NCI-H1694 treated with DMSO at 0.1 percent for 48 hours (cell line): ENCODE results near the gene PRKCSH.
"Not testable (repeated sequence)": the region's sequence is repeated elsewhere in the genome, so short reads cannot be mapped to it uniquely, and the experiment has no call there.

Experiments
- DNase-seq: peaks from one replicate; lab custom pipeline; 2025; lab: John Stamatoyannopoulos, UW

PRKCSH gene

DNA sequence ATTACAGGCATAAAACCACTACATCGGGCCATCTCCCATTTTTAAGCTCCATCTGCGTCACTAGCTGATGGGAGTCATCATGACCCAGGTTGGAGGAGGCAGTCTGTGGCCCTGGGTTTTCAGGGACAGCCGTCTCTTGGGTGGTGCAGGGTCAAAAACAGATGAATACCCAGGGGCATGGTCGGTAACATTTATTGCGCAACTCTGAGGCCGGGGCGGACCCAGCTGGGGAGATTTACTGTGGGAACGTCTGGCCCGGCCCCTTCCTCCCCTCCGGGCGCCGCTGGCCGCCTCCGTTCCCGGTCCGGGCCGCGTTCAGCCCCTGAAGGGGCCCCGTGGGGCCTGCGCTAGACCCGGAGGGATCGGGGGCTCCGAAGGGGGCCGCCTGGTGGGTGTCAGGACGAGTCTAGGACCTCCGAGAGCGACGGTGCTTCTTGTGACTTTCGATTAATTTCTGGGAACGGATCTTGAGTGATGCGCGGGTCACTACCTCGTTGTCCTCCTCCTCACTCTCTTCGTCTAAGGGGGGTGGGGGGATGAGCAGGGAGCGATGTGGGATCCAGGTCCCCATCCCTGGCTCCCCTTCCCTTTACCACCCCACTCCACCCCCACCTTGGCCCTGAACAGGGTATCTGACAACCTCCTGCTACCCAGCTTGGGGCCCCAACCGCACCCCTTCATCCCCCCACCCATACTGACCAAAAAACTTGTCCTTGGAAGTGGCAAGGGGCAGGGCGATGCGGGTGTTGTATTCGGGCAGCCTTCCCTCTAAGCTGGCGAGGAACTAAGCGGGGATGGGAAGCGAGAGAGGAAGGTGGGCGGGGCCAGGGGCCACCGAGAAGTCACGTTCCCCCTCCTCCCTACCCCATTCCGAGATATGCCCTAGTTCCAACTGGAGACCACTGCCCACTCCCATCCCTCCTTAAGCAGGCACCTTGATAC is 14.7 kb upstream of the PRKCSH start:
- no peak for DNase-seq

DNA sequence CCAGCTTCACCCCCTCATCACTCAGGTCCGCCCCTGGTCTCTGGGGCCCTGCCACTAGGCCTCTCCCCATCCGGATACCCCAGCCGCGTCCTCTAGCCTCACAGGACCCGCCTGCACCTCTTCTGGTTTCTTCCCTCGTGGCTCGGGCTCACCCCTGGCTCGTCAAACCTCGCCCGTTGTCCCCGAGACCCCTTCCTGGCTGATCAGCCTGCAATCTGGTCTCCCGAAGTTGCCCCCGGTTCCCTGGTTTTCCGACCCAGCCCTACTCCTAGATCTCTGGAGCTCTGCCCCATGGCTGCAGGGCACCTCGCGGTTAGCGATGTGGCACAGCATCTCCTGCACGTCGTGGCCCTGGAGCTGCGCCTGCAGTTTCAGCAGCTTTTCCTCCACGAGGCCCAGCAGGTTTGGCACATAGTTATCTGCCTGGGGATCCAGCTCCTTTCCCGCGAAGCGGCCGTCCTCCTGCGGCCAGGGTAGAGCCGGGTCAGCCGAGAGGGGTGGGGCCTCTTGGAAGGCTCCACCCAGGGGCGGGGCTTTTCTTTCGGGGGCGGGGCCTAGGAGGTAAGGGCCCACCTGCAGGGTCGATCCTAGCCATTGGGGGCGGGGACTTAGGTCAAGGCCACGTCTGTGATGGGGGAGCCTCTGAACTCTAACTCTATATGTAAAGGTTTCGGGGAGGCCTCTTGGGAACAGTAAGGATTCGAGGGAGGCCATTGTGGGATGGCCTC is 13.9 kb upstream of the PRKCSH start:
- DNase-seq = no peak

DNA sequence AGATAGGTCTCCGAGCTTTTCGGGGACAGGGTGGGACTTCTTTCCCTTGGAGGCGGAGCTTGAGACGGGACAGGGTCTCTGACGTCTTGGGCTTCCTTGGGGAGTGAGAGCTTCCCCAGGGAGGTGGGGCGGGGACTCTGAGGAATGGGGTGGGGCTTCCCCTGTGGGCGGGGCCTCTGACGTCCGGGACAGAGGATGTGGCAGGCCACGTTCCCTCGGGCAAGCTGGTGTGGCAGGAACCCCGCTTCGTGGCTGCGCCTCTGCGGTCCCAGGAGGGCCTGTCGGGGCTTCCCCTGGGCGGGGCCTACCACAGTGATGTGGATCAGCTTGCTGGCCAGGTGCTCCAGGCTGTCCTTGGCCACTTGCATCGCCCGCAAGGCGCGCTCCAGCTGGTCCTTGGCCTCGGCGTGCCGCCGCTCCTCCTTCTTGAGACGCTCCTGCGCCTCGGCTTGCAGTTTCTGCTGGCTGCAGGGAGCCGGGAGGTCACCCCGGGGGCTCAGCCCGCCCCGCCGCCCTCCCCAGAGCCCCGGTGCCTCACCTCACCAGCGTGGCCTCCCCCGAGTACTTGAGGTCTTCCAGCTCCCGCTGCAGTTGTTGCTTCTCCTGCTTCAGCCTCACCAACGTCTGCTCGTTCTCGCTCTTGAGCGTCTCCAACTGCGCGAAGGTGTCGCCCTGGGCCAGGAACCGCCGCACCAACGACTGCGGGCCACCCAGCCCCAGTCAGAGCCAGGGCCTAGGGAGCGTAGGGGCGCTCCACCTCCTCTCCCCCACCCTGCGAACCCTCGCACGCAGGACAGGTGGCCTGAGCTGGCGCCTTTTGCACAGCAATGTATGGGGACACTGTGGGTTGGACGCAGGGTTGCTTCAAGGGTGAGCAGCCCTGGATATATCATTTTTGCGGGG is 13.0 kb upstream of the PRKCSH start:
- no peak for DNase-seq

DNA sequence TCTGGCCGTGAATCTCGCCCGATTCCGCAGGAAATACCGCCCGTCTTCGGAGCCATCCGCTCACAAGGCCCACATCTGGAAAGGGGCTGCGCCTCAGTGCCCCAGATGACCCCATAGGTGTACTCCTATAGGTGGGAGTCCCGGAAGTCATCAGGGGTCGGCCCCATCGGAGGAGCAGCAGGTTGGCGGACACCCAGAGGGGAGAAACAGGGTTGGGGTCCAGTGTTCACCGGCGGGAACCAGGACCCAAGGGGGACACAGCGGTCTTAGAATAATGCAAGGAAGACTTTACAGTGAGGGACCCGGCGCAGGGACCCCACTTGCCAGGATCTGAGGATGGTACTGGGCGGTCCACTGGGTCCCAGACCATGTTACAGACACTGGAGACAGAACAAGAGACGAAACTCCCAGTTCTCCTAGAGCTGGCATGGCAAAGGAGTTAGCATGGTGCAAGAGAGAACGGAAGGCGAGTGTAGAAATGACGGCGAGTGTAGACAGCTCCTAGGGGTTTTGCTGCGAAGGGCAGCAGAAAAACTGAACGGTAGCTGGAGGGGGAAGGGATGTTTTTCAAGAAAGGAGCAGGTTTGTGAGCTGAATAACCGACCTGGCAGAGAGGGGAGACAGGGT is 12.2 kb upstream of the PRKCSH start:
- DNase-seq = no peak

DNA sequence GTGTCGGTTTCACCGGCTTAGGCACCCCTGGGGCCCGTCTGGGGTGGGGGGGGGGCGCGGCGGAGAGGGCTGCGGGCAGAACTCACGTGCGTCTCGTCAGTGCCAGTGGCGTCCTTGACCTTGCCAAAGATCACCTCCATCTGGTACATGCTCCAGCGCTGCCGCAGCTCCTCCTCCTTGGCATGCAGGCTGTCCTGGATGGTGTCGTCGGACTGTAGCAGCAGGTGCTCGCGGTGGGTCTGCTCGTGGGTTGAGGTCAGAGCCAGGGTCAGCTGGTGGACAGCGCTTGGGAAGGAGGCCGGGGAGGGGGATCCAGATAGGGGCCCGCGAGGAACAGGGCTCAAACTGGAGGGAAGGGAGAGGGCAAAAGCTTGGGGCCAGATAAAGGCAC is 11.6 kb upstream of the PRKCSH start:
- no peak for DNase-seq

DNA sequence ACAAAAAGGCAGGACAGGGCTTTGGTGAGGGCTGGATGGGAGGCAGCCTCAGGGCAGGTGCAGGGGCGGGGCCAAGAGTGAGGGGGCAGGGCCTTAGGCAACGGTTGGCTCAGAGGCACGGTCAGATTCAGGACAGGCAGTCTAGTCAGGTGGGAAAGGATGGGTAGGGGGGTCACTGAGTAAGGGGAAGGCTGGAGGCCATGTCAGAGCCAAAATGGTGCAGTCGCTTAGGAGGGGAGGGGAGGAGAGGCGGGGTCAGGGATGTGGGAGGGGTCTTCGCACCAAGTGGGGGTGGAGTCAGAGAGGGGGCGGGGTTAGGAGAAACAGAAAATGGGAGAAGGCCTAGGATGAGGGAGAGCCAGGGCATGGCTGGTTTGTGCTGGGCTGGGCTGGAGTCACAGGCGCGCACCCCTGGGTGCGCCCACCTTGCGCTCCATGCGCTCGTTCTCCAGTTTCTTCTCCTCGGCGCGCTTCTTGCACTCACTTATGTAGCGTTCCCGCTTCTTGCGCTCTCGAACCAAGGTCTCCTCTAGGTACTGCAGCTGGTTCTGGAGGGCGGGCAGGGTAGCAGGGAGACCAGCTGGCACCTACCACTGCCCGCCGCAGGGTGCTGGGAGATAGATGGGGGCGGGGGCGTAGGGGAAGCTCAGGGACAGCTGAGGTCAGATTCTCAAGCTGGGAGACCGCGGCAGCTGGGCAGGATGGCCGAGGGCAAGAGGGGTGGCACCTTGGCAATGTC is 9.5 kb upstream of the PRKCSH start:
- no peak for DNase-seq

DNA sequence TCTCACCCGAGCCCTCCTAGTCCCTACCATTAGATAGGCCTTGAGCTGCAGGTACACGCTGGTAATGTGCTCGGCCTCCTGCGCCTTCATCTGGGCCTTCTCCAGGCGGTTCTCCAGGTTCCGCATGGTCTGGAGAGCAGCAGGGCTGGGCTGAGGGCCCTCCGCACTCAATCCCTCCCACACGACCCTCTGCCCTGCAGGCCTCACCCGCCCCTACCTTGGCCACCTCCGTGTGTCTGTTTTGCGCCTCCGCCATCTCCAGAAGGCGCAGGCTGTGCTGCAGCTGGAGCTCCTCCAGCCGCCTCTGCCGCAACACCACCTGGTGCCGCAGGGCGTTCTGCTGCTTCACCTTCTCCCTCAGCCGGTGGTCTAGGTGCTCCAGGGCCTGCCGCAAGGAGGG is 8.8 kb upstream of the PRKCSH start:
- DNase-seq = no peak

DNA sequence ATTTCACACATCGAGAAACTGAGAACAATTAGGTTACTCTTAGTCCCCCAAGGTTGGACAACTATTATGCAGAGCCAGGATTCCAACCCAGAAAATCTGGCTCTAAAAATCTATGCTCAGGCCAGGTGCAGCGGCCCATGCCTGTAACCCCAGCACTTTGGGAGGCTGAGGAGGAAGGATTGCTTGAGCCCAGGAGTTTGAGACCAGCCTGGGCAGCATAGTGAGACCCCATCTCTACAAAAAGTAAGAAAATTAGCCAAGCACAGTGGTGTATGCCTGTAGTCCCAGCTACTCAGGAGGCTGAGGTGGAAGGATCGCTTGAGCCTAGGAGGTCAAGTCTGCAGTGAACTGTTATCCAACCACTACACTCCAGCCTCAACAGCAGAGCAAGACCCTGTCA is 1.9 kb upstream of the PRKCSH start:
- DNase-seq = not testable (repeated sequence)

DNA sequence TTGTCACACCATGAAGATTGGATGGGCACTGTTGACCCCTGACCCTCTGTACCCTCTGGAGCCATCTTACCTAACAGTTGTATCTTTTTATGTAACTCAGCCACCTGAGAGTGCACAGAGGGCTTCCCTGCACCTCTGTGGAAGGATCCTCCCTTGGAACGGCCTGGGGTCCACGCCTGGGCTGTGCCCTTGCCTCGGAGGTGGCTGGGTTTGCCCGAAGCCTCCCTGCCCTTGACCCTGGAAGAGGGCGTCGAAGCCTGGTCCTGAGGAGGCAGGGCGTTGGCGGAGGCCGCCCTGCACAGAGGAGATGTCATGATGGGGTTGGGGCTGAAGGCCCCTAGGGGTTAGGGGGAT is 755 bp upstream of the PRKCSH start:
- DNase-seq = no peak

DNA sequence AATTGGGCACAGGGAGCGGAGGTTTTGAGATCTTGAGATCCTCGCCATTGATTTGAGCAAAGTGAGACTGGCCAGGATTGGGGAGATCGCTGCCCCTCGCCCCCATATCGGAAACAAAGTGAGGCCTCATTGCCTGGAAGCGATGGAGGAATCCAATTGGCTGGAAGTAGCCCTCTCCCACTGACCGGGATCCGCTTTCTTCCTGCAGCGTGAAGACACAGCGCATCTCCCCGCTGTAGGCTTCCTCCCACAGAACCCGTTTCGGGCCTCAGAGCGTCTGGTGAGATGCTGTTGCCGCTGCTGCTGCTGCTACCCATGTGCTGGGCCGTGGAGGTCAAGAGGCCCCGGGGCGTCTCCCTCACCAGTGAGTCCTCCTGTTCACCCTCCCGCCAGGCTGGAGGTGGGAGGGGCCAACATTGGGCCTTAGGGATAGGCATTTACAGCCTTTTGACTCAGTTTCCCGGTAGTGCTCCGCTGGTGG is 438 bp downstream of the PRKCSH start:
- no peak for DNase-seq

DNA sequence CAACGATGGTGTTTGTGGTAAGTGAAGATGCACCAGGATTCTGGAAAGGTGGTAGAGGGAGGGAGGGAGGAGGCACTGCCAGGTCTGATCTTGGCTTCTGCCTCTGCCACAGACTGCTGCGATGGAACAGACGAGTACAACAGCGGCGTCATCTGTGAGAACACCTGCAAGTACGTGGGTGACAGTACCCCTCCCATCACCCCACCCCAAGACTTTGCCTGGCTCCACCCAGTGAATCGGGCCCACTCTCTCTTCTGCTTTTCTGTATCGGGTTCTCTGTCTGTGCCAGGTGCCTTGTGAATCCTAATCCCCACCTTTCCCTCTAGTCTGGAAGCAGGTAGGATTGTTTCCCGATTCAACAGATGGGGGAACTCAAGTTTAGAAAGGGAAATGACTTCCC is 2.5 kb downstream of the PRKCSH start:
- DNase-seq = no peak

DNA sequence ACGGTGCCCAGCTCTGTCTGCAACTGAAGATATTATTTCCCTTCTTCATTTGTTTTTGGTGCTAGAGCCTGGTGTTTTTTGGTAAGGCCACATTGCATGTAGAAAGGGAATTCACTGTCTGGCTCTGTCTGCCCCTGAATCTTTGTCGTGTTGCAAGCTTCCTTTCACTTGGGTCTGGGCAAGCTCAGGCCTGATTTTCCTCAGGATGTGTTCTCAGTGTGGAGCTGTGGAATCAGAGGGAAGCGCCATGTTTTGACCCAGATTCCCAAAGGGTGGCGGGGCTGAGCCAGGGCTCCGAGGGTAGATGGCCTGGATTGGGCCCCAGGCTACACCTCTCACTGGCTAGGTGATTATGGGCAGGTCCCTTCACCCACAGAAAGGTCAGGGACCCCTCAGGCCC is 8.6 kb downstream of the PRKCSH start:
- DNase-seq = no peak

DNA sequence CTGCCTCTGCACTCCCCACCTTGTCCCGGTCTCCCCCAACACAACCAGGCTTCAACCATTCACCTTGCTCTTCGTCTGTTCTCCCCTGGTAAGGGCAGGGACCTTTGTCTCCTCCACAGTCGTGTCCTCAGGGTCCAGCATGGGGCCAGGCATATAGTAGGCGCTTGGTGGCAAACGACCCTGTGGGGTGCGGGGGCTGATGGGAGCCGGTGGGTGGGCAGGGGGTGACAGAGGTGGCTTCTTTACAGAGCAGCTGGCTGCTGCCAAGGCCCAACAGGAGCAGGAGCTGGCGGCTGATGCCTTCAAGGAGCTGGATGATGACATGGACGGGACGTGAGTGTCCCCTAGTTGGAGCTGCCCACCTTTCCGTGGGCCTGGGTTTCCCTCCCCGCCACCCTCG is 9.7 kb downstream of the PRKCSH start:
- DNase-seq = no peak

DNA sequence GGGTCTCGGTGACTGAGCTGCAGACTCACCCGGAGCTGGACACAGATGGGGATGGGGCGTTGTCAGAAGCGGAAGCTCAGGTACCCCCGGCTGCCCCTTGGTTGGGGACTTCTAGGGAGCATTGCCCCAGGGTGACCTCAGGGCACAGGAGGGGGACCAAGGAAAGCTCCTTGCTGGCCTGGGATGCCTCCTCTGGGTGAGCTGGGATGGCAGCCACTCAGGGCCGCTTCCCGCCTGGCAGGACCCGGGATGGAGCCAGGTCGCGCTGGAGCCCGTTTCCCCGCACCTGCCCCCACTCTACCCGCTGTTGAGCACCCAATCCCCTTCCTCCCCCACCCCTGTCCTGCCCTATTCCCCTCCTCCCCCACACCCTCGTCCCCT is 10.8 kb downstream of the PRKCSH start:
- no peak for DNase-seq

DNA sequence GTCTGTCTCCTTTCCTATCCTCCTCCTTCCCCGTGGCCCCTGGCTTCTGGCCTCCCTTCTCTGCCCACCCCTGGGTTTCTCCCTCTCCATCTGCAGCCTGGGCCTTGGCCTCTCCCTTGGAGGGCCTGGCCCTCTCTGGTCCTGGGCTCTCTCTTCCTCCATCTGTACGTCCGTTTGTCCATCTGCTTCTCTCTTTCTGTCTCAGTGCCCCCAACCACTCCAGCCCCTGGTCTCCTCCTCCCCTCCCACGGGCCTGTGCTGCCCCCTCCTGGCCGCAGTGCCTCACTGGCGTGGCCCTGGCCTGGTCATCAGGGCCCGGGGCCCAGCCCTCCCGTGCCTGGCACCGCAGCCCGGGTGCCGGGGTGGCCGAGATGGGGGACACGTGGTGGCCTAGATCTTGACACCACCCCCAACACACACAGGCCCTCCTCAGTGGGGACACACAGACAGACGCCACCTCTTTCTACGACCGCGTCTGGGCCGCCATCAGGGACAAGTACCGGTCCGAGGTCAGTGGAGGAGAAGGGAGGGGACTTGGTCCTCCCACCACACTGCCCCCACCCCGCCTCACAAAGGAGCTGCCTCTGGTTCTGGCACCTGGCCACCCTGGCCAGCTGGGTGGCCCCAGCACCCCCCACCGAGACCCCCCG is 11.3 kb downstream of the PRKCSH start:
- no peak for DNase-seq

DNA sequence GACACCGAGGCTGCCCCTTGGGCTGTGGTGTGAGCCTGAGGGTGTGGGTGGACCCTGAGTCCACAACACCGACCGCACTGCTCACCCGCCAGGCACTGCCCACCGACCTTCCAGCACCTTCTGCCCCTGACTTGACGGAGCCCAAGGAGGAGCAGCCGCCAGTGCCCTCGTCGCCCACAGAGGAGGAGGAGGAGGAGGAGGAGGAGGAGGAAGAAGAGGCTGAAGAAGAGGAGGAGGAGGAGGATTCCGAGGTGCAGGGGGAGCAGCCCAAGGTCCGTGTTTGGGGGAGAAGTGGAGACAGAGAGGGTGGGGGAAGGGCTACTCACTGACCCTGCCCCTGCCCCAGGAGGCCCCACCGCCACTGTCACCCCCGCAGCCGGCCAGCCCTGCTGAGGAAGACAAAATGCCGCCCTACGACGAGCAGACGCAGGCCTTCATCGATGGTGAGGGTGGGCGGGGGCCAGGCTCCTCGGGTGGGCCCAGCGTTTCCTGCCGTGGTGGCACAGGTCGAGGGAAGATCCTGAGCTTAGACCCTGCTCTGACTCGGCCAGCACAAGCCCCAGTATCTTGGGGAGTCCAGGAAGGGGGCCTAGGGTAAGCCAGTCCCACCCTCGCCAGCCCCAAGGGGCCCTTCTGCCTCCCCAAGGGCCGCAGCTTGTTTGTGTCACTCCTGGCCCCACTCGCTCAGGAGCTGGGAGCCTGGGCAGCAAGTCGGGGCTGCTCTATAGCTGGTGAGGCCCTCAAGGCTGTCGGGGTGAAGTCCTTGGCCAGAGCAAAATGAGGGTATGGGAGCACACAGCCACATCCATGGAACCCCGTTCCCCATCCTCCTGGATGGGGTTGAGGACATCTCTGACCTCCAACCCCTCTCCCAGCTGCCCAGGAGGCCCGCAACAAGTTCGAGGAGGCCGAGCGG is 12.2 kb downstream of the PRKCSH start:
- no peak for DNase-seq

DNA sequence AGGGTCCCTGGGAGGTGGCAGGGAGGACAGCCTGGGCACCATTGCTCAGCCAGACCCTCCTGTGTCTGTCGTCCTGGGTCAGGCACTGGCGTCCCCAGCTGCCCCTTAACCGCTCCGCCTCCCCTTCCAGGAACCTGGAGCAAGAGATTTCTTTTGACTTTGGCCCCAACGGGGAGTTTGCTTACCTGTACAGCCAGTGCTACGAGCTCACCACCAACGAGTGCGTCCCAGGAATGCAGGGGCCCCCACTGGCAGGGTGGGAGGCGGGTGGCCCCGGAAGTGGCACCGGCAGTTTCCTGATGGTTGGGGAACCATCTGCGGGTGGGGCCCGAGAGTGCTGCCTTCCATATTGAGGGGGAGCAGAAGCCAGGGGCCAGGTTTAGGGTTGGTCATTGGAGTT is 13.0 kb downstream of the PRKCSH start:
- DNase-seq = no peak

DNA sequence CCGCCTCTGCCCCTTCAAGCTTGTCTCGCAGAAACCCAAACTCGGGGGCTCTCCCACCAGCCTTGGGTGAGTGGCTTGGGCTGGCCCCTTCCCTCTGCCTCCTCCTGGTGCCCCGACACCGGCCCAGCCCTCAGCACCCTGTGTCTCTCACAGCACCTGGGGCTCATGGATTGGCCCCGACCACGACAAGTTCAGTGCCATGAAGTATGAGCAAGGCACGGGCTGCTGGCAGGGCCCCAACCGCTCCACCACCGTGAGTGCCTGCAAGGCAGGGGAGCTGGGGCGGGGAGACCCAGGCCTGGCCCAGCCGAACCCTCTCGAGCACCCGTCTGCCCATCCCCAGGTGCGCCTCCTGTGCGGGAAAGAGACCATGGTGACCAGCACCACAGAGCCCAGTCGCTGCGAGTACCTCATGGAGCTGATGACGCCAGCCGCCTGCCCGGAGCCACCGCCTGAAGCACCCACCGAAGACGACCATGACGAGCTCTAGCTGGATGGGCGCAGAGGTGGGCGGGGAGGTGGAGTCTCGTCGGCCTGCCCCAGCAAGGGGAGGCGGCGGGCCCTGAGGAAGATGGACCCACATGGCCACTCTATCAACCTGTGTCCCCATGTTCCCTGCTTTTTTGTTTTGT is 13.6 kb downstream of the PRKCSH start:
- DNase-seq = no peak
